K562 (cell line): ENCODE measurements around the gene JPT2. TPM values are rescaled to one million over a fixed set of nuclear protein-coding genes. Genes with fewer than 3 reads are reported as not detected.
A peak's percentile ranks its signal among the peaks of the same experiment; 100 is the strongest.

ENCODE experiments used
- ATAC-seq: fragments of 200-7000 bp; cut with Tn5 transposase; 3 replicates; pipeline ENCODE4 v1.9.1; 2020; ENCODE audit warnings: moderate library complexity
- BruUV-seq: library from RNA; stranded (reverse); fragments of 400-500 nt; replicated peaks from 2 replicates; lab custom pipeline; 2021; lab: Mats Ljungman, UMichigan
- CTCF ChIA-PET: fragments of 300-600 bp; formaldehyde crosslinking; extraction: SDS; loops from one replicate; lab custom pipeline; 2021; ENCODE audit warnings: low intra/inter-chr PET ratio; lab: Yijun Ruan, JAX
- POLR2A ChIA-PET: fragments of 300-600, 350-650 bp; sonication (Branson Sonifier 250); formaldehyde crosslinking; extraction: SDS; loops from one replicate; lab custom pipeline; 2021; ENCODE audit warnings: antibody characterized with exemption, inconsistent platforms; lab: Yijun Ruan, JAX
- DNase-seq, 4 experiments: peaks; one replicate each; pipeline versions ENCODE4 v3.0.0 to v3.0.0-alpha.2; 2011 to 2018; ENCODE audit warnings: low spot score in 3 of 4, mixed read lengths in 3 of 4; ENCODE audit errors: extremely low read depth in 1 of 4
- FAIRE-seq: peaks from 2 replicates; lab custom pipeline; 2011; peaks lifted over from hg19 to GRCh38; lab: Jason Lieb, UNC
- H2AFZ ChIP-seq: 2 replicates; pipeline ENCODE4 v1.6.0; 2011; ENCODE audit warnings: low read depth, low read length, control low read depth, inconsistent platforms
- H3K27ac ChIP-seq: fragments of 200-600 bp; 3 replicates; pipeline ENCODE4 v1.8.0; 2011; ENCODE audit warnings: low read depth, mild to moderate bottlenecking, control low read depth, inconsistent platforms, low read length, moderate library complexity, mixed read lengths; ENCODE audit errors: extremely low read depth
- H3K27me3 ChIP-seq, 2 experiments: fragments of 300-600 bp in 1 of 2; 2 replicates in 1 of 2; 3 replicates in 1 of 2; pipeline versions ENCODE4 v1.6.0 to v1.8.0; 2011; ENCODE audit warnings: inconsistent platforms in 2 of 2, low read length in 2 of 2, mild to moderate bottlenecking in 1 of 2, mixed read lengths in 1 of 2, moderate library complexity in 1 of 2; ENCODE audit not compliant: control insufficient read depth in 2 of 2, insufficient read depth in 2 of 2
- H3K36me3 ChIP-seq: fragments of 300-600 bp; 3 replicates; pipeline ENCODE4 v1.8.0; 2011; ENCODE audit warnings: mild to moderate bottlenecking, low read length, inconsistent platforms; ENCODE audit not compliant: control insufficient read depth, insufficient read depth
- H3K4me1 ChIP-seq, 2 experiments: fragments of 200-600 bp in 1 of 2; replicated peaks in 1 of 2; 2 replicates in 1 of 2; 3 replicates in 1 of 2; pipeline versions ENCODE4 v1.5.1 to v1.8.0; 2011; ENCODE audit warnings: inconsistent platforms in 2 of 2, low read length in 2 of 2, mild to moderate bottlenecking in 1 of 2, mixed read lengths in 1 of 2, moderate library complexity in 1 of 2; ENCODE audit not compliant: control insufficient read depth in 2 of 2, insufficient read depth in 2 of 2
- H3K4me2 ChIP-seq: 2 replicates; pipeline ENCODE4 v1.6.1; 2011; ENCODE audit warnings: low read length, control low read depth, inconsistent platforms, mixed read lengths; ENCODE audit not compliant: insufficient read depth
- H3K4me3 ChIP-seq: fragments of 200-600 bp; sonication (generic), shearing (Covaris generic); 2 replicates; pipeline ENCODE4 v1.5.1; 2016; ENCODE audit warnings: control low read depth, inconsistent platforms
- H3K79me2 ChIP-seq: fragments of 200-600 bp; 3 replicates; pipeline ENCODE4 v1.8.0; 2011; ENCODE audit warnings: low read length, inconsistent platforms; ENCODE audit not compliant: control insufficient read depth, insufficient read depth
- H3K9ac ChIP-seq, 2 experiments: 2 replicates each; pipeline versions ENCODE4 v1.6.0 to v1.6.1; 2011; ENCODE audit warnings: low read depth in 2 of 2, low read length in 2 of 2, control low read depth in 1 of 2, inconsistent platforms in 1 of 2, mild to moderate bottlenecking in 1 of 2, mixed read lengths in 1 of 2; ENCODE audit not compliant: insufficient read depth in 1 of 2
- H3K9me1 ChIP-seq: one replicate; pipeline ENCODE4 v1.6.0; 2011; ENCODE audit warnings: inconsistent platforms, mild to moderate bottlenecking, low read length, moderate library complexity; ENCODE audit not compliant: control insufficient read depth, insufficient read depth
- H3K9me3 ChIP-seq: replicated peaks from 2 replicates; pipeline ENCODE4 v1.5.1; 2011; ENCODE audit warnings: low read depth, low read length, inconsistent platforms; ENCODE audit not compliant: control insufficient read depth, insufficient read depth
- H4K20me1 ChIP-seq: replicated peaks from 2 replicates; pipeline ENCODE4 v1.6.1; 2011; ENCODE audit warnings: low read length, inconsistent platforms, mixed read lengths; ENCODE audit not compliant: control insufficient read depth, insufficient read depth
- CREB3 ChIP-seq: fragments of 450-650 bp; conservative IDR thresholded peaks from 2 replicates; pipeline ENCODE4 v1.6.1; 2016; ENCODE audit warnings: missing genetic modification characterization, low read depth, mild to moderate bottlenecking, missing compliant biosample characterization, moderate library complexity
- KAT2B ChIP-seq: IDR thresholded peaks from one replicate; pipeline ENCODE4 v1.6.1; 2012; ENCODE audit warnings: low read depth, mild to moderate bottlenecking, control low read depth, inconsistent platforms, low read length, moderate library complexity
- MAX ChIP-seq: sonication (generic); formaldehyde crosslinking; IDR thresholded peaks from 2 replicates; pipeline ENCODE4 v1.9.0; 2022; ENCODE audit warnings: mild to moderate bottlenecking, missing genetic modification reagents
- POLR2A ChIP-seq: fragments of 450-650 bp; conservative IDR thresholded peaks from 2 replicates; pipeline ENCODE4 v1.6.1; 2016
- RBM39 ChIP-seq: fragments of 200-400 bp; formaldehyde crosslinking; optimal IDR thresholded peaks from 2 replicates; pipeline ENCODE3; 2018; ENCODE audit warnings: low read depth, low read length
- ZNF766 ChIP-seq: fragments of 200-800 bp; sonication (Bioruptor generic); conservative IDR thresholded peaks from 2 replicates; pipeline ENCODE4 v1.6.1; 2016; ENCODE audit warnings: missing genetic modification characterization, missing compliant biosample characterization
- WGBS: fragments of 100-300 bp; shearing (Covaris generic); methylation state at CpG from one replicate; pipeline ENCODE4 v1.1.6; 2016; ENCODE audit warnings: low coverage, mixed read lengths; ENCODE audit not compliant: insufficient coverage; ENCODE audit errors: missing lambda C conversion rate; 5-methylcytosine and 5-hydroxymethylcytosine counted together
- in situ Hi-C: fragments of 300-500 bp; cut with MboI; formaldehyde crosslinking; loops from 4 replicates; pipeline ENCODE4 v1.15.0; 2018; ENCODE audit warnings: inconsistent platforms, mixed read lengths
- intact Hi-C: fragments of 100-400 bp; cut with micrococcal nuclease; formaldehyde crosslinking; loops from 2 replicates; pipeline ENCODE4 v1.14.2; 2022
- polyA plus RNA-seq, 8 experiments: library from polyadenylated mRNA; depleted of rRNA in 4 of 8; stranded (reverse) in 5 of 8; unstranded in 3 of 8; fragments of >200 nt; fragmentation: Nextera tagmentation in 2 of 8; fragmentation: Illumina TruSeq in 1 of 8; extraction: Ambion mirVana in 2 of 8; extraction: Trizol in 1 of 8; gene quantifications; 2 replicates each; pipeline versions ENCODE4 v1.2.1 to v1.2.3, GENCODE V29; 2011 to 2014; ENCODE audit warnings: inconsistent platforms in 1 of 8, missing spikeins in 1 of 8
- total RNA-seq, 7 experiments: library from RNA; depleted of rRNA in 6 of 7; stranded (reverse); fragments of >200 nt in 6 of 7; fragmentation: Illumina TruSeq in 2 of 7; extraction: Trizol in 2 of 7; gene quantifications; 2 replicates each; pipeline versions ENCODE4 v1.2.1 to v1.2.3, GENCODE V29; 2011 to 2021; ENCODE audit warnings: low replicate concordance in 1 of 7

The JPT2 gene
- total and polyA plus RNA-seq, 9 of the 15 experiments (the other 6 are each of a cell fraction or from before 2014, with no cell fraction given) = 25.5 to 133 (median 106) TPM

- in situ Hi-C loops = no loop called here
- ATAC-seq (no peak), FAIRE-seq (no peak), DNase-seq (no peak)
- peaks cover 24 to 51% of the 10 kb centered on the region in 2 experiments for H3K4me1 ChIP-seq
- H3K27ac ChIP-seq = no peak overlapping the region
- no peak overlapping the region for H2AFZ ChIP-seq
- intact Hi-C loops = no loop called here
- no TSS peak for BruUV-seq
- H3K9ac ChIP-seq = peak overlapping the region in 1 of 2 experiments; percentile 71; a peak in 2 of 4 replicates
- peak overlapping the region; percentile 86 for H3K4me2 ChIP-seq
- H3K79me2 ChIP-seq = peaks cover 73% of the 10 kb centered on the region
- 81% methylated on average over 13 of the region's 15 CpGs for WGBS
- peaks cover 4% of the 10 kb centered on the region for H3K9me1 ChIP-seq
- H3K4me3 ChIP-seq = no peak overlapping the region
- ChIA-PET POLR2A (interaction anchor here (0.6 to 4.1 kb wide), 8 partner anchors 10 to 305 kb away, joined by 3 to 21 read pairs (median 4); partner anchors contain the start of genes JPT2, NUBP2, SPSB3 and UQCC4), CTCF (no interaction called here)
- no peak for TF ChIP-seq KAT2B
- no peak for TF ChIP-seq ZNF766 (CRISPR knock-in tag)
- TF ChIP-seq MAX (CRISPR knock-in tag) = no peak
- TF ChIP-seq CREB3 (tag) = no peak
- no peak for TF ChIP-seq RBM39
- no peak for TF ChIP-seq POLR2A
- peaks cover 4% of the 10 kb centered on the region; the same call in 1 of the 3 replicates for H3K36me3 ChIP-seq
- H3K27me3 ChIP-seq = no peaks in the 10 kb centered on the region
- H4K20me1 ChIP-seq = peaks cover 31% of the 10 kb centered on the region
- no peaks in the 10 kb centered on the region for H3K9me3 ChIP-seq
Observed at GRCh38 chr16:1709356-1709755, 31.3 kb downstream of the JPT2 start.
